Heart left ventricle (tissue), 13 donors: ENCODE measurements around the gene MYNN.

Source experiments
- CTCF ChIP-seq, 12 donors: fragments of 200-600 bp; sonication (generic) in 4 of 12; IDR thresholded peaks; one replicate each; pipeline versions ENCODE4 v1.5.0 to v1.8.0; 2018 to 2022; ENCODE audit warnings: antibody characterized with exemption in 12 of 12, mild to moderate bottlenecking in 5 of 12
- POLR2A ChIP-seq, 2 donors: fragments of 450-650 bp; IDR thresholded peaks; one replicate each; pipeline ENCODE4 v1.6.1; 2017; ENCODE audit warnings: antibody characterized with exemption in 2 of 2, mild to moderate bottlenecking in 2 of 2, moderate library complexity in 2 of 2
- donor health status: ischemic (EF 13 %, LVEDD 7.1; RV severe dilation, severe dysfunction).
- donor health status: DM: no; HTN: yes; CAD: no.
- donor health status: DM: no; HTN: no; CAD: no.
- donor health status: ischemic (EF 25% LVEDD 6.9; RV normal size, moderate dysfunction).
- donor health status: ischemic (EF 25% LVEDD 5.7; RV mildly dilated, moderate dysfunction).
- donor health status: ischemic (EF 35%, LVEDD 5.7; RV mildly dilated, moderate dysfunction).
- donor health status: nonischemic (EF 11% LVEDD 7.7; RV severe dilation, severe dysfunction).
- donor health status: DM: yes; HTN: yes; CAD: no.
- donor health status: PGD.
- donor health status: ischemic (EF 29% LVEDD 5.4; RV normal size, mild dysfunction).
- donor health status: nonischemic (EF 23%, LVEDD 6.1; RV moderate dilation, normal function).

GRCh38 chr3:169772305-169772896 lies 795 bp upstream of the MYNN start:
- TF ChIP-seq POLR2A (IDR thresholded peaks at IDR 0.05) (no peak), CTCF (IDR thresholded peaks at IDR 0.05) (no peak)
